ENCODE measurements around the gene LDLRAD4.

The LDLRAD4 gene

DNA sequence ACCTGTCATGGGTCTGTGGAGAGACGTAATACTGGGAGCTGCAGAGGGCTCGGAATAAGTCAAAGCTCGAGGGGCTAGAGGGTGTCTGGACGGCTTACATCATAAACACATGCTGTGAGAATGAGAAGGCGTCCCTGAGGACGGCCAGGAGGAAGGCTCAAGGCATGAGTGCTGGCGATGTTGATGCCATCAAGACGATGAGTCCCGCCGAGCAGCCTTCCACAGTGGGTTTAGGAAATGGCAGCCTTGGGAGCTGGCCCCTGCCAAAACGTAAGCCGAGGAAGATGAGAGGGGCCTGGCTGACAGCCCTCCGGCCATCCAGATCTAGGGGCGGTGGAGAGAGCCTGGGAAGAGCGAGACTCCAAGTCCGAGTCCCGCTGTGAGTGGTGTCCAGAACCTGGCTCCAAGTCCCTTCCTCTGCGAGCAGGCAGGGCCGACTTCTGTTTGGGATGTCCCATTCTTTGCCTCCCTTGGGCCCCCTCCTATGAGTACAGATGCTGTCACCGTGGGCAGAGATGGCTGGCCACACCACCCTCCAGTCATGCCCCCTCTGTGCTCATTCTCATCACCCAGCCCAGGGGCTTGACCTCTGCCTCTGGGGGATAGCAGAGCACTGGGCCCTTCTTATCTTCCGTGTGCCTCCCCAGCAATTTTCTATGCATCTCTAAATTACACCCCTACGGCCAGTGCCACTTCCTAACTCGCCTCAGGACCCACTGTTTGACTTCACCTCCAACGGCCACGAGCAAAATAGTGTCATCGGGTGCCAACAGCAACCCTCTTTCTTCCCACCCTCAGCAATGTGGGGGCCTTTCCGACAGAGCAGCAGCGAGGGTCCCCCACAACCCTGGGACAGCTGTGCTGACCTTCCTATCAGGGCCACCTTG, 332.1 kb downstream of the LDLRAD4 start:
- DNase-seq (ENCODE audit: low spot score) = no peak

DNA sequence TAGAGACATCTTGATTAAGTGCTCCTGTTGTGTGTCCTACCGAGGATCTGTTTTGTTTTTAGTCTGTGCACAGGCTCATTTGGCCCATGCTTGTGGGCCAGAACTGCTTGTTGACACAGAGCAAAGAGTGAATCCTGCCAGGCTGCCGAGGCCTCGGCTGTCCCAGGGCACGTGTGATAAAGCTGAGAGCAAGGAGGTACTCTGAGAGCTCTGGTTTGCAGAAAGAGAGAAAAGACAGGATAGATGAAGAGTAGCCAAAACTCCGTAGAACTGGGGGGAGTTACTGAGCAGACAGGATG, 332.7 kb downstream of the LDLRAD4 start:
- DNase-seq (ENCODE audit: low spot score) = no peak

DNA sequence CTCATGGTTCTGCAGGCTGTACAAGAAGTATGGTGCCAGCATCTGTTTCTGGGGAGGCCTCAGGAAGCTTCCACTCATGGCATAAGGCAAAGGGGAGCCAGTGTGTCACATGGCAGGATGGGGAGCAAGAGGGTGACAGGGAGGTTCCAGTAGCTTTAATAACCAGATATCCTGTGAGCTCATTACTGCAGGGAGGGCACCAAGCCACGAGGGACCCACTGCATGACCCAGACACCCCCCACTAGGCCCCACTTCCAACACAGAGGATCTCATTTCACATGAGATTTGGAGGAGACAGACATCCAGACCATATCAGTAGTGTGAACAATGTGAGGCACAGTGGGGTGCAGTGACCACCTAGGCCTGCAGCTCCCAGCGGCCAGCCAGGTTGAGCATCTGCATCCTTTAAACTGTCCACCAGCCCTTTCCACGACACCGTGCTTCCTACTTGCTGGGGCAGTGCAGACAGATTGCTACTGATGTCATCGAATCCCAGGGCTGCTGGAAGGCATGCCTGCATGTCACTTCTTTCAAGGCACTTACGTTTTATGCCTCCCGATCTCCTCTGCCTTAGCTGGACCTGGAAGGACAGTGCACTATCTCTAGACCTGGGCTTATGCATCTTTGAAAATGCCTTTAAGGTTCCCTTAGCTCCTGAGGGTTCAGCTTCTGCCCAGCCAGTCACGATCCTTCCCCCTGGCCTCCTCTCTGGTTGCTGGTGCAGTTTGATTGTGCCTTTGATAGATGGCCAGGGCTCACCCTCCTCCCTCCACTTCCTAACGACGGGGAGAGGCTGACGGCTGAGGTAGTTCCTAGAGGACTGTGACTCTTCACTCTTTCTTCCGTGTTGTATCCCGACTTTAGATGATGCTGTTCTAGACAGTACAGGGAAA, 333.5 kb downstream of the LDLRAD4 start:
- DNase-seq (ENCODE audit: low spot score) = no peak

DNA sequence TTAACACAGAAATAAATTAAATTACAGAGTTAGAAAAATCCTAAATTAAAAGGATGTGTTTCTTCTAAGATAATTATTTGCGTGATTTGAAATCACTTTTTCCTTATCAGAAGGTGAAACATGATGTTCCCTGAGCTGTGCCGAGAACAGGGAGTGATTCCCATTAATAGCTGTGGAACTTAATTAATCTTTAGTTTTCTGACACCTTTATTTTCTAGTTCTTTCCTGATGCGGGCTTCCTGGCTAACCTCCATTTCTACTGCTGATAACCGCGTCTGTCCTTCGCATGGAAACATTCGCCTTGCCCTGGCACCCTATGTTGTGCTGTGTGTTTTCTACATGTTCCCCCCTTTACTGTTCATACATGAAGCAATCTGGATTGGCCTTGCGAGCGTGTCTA, 334.9 kb downstream of the LDLRAD4 start:
- DNase-seq (ENCODE audit: low spot score) = no peak

DNA sequence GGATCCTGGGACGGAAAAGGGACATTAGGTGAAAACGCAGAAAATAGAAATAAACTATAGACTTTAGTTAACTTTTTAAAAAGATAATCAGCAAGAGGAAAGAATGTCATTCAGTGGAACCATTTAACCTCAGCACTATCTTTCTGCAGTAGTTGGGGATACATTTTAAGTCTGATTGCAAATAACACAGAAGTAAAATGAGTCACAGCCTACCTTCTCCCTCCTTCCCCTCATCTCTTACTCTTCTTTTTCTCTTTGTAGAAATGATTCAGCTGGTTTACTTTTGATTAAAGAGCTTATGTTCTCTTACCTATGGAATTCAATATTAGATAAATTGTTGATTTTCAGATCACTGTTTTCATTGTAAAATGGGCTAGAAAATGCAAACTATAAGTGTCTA, 336.6 kb downstream of the LDLRAD4 start:
- DNase-seq (ENCODE audit: low spot score) = no peak

DNA sequence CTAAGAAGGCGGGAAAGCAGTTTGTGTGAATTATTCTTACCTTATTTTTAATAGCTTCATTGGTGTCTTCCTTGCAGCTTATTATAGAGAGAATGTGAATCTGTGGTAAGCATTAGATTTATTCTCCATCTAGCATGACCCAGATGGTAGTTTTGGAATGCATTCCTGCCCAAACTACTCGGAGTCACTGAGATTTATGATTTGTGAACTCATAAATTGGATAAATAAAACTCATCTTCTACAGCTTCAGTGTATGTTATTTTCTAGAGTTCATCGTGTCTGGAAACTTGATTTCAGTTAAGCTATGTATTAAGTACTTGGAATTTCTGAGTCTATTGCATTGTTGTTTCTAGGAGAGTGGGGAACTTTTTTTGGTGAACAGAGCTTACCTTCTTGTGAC, 337.3 kb downstream of the LDLRAD4 start:
- DNase-seq (ENCODE audit: low spot score) = no peak

DNA sequence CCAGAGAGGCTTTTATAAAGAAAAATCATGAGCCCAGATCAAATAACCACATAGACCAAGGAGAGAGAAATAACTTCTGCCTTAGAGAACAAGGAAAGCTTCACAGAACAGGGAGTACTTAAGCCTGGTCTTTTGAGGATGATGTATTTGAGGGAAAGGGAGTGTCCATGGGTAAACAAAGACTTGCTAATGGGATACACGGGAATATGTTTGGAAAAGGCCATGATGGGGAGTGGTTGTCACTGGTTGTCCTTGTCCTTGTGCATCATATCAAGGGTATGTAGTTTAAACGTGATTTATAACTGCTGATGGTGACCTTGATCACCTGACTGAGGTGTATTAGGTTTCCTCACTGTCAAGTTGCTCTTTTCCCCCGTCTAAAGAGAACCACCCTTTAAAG, 337.9 kb downstream of the LDLRAD4 start:
- no peak for DNase-seq (ENCODE audit: low spot score)

DNA sequence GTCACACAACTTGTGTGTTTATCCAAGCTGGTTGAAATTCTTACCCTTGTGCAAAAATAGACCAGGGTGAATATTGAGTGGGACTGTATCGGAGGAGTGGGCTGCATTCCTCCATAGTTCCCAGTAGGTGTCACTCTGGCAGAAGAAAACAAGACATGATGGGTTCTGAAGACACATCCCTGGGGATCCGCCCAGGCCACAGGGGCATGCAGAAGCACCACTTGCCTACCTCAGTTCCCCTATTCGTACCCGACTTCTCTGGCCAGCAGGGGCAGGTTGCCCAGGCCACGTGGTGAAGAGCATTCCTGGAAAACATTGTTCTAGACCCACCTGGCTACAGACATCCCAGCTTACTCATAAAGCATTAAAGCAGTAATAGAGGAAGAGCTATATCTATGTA, 339.6 kb downstream of the LDLRAD4 start:
- DNase-seq (ENCODE audit: low spot score) = peak; percentile 43

DNA sequence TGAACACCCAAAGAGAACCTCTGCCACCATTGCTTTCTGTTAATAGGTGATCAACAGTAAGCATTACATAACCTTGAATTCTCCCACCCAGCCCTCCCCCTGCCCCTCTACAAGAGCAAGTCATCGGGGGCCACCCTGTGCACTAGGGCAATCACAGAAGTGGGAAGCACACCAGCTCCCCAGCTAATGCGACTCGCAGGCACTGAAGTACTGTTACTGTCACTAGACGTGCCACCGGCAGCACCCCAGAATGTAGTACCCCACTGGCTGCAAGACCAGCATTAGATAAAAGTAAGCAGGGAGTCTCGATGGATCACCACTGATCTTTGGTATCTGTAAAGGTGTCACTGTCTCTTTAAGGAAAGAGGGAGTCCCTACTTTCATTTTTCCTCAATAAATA, 340.2 kb downstream of the LDLRAD4 start:
- DNase-seq (ENCODE audit: low spot score) = no peak

DNA sequence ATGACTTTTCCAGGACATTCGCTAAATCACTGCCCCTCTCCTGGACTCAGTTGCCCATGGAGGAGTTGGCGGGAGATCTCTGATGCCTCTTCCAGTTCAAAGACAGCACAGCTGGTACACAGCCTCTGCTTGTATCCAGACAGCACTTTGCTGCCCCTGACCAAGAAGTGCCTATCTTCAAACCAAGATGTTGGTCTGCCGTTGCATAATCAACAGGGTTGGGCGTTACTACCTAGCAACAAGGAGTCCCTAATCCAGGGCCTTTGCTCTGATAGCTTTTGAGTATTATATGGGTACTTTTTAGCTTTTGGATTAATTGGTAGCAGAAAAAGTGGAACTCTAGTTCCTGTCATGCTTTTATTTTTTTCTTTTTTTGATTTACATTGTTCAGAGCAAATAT, 341.2 kb downstream of the LDLRAD4 start:
- DNase-seq (ENCODE audit: low spot score) = no peak

DNA sequence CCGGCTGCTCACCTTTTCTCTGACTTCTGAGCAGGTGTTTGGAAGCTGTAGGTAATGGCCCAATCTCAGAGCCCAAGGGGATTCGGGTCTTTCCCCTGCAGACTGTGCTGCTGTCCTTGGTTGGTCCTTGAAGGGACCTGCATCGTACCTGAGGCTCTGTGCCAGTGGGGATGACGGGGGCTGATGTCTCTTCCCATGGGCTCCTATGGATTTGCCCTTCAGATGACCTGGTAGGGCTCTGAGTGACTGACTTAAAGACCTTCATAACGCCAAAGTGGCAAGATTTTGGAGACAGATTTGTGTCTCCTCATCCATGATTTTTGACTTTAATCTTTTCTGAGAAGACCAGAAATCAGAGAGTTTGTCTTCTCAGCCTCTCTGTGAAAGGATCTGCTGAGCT, 341.7 kb downstream of the LDLRAD4 start:
- no peak for DNase-seq (ENCODE audit: low spot score)

DNA sequence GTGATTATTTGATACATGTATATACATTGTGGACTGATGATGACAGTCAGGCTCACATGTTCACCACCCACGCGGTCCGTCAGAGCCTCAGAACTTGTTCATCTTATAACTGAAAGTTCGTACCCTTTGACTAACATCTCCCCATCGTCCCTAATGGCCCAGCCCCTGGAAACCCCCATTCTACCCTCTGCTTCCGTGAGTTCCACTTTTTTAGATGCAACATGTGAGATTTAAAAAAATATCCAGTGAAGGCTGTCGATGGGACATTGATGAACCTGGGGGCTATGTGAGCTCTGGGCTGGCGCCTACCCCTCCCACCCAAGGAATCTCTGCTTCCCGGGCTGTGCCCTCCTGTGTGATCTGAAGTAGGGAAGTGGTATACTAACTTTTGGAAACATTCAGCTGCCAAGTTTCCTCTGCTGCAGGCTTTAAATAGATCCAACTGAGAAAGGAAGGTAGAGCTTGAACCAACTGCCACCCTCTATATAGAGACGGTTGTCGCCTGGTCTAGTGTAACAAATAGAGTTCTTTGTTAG, 344.0 kb downstream of the LDLRAD4 start:
- peak; percentile 41 for DNase-seq (ENCODE audit: low spot score)

DNA sequence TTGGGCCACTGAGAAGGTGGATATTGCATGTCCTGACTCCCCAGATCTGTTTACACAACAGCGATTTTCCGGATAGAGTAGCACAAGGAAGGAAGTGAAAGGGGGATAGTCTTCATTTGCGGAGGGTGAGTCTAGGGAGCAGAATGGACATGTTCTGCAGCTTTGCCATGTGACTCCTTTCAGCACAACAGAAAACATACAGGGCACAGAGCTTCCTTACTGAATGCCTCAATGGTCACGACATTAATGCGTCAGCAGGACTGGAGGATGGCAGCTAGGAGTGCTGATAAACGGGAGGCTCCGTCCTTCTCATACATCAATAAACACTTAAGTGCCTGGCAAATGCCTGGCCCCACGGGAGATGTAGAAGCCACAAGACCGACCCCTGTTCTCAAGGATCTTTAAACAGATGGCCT, 344.8 kb downstream of the LDLRAD4 start:
- no peak for DNase-seq (ENCODE audit: low spot score)

DNA sequence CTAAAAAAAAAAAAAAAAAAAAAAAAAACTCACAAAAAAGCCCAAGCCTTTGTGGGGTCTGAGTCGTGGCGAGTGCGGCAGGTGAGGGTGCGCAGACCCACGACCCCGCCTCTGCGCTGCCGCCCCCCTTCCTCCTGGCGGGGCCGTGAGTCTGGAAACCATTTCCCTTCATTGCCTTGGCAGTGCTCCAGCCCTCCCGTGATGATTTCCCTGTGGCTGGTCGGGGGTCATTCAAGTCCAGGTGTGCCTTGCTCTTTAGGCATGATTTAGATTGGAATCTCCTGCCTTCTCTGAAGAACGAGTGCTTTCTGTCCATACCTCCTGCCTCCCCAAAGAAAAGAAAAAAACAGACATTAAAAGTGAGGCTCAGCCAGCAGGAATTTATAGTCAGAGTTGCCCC, 346.0 kb downstream of the LDLRAD4 start:
- no peak for DNase-seq (ENCODE audit: low spot score)

DNA sequence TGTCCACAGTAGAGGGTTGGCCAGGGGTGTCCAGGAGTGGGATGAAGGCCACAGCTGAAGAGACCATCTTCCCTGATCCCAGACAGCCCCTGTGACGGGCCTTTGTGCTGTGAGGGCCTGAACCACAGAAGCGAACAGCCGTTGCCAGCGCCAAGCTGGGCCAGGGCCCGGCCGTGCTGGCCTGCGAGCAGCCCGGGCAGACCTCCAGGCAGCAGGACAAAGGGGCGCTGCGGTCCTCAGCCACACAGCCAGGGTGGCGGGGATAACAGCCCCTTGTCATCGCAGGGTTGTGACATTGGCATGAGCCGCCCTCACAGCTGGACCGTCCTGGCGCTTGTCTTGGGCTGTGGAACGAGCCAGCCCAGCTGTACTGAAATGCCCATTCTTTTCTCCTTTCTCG, 346.7 kb downstream of the LDLRAD4 start:
- DNase-seq (ENCODE audit: low spot score) = no peak

DNA sequence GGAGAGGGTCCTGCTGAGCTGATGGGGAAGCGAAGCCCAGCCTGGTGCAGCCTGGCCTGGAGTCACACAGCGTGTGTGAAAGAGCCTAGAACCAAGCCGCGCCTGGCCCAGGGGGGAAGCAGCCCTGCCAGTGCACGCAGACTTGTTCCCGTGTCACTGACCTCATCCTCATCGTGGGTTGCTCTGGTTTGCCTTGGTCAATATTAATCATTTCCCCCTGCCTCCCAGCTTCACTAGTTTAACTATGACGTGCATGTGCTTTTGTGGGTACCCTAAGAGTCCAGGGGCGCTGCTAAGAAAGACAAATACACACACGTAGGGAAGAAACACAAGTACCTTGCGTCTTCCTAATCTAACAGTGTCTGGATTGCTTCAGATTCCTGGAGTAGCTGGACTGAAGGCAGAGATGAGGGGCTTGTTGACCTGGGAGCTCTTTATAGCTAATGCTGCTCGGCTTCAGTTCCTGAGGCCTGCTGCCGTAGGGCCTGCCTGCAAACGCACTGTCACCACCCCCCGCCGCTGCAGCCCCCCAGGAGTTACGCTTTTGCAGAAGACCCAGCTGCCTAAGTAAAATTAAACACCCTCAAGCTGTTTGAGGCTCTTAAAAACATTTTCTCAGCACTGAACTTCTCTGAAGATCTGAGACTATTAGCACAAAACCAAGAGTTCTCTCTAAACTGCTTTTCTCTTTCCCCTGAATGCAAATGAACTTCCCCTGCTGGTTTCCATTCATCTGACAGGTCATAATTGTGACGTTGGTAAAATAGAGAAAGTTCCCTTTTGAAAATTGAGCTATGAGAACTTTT, 348.6 kb downstream of the LDLRAD4 start:
- peak; percentile 25 for DNase-seq (ENCODE audit: low spot score)

DNA sequence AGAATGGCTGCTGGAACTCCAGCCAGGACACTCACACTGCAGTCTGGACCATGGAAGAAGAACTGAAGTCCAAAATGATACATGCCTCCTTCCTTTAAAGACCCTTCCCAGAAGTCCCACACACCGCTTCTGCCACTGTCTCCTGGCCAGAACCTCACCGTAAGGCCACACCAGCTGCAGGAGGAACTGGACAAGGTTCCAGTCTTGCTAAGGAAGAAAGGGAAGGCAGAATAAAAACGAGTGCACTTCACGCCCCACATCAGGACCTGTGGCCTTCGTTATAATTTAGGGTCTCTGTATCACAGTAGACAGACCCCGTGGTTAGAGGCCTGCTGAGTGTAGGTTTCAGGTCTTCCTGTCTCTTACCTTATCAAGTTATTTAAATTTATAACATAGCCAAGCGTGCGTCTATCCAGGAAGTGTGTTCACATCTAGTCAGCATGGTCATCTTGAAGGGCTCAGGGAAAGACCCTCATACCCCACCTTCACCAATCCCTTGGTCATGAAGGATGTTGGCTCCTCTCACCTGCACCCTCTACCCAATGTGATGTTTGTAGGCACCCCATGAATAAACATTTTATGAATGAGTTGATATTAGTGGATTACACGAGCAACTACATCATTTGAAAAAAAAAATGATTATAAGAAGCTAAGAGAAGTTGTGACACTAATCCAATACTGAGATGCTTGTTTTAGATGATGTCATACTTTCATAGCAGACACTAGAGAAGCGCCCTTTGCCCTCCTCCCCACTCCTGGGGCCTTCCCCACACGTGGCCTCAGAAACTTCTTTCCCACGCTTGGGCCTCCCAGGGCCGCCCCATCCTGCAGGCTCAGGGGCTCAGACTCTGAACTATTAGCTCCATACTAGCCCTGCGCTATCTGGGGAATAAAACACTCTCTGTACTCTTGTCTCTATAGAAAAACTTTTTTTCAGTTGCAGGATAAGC, 350.2 kb downstream of the LDLRAD4 start:
- DNase-seq (ENCODE audit: low spot score) = no peak

DNA sequence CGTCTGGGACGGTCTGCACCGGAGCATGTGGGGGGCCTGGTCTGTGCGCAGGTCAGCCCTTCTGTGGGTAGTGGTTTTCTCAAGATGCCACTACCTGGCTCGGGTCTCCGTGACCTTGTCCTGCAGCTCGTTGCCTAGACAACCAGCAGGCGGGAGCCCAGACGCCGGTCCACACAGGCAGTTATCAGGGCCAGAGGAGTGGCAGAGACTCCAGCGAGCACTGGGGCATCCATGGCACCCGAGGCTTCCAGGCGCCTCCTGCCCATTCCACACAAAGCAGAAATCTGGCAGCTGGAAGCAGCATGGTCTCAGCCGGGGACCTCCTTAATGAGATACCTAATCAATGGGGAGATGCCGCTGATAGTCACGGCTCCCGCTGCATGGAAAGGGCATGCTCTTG, 351.7 kb downstream of the LDLRAD4 start:
- DNase-seq (ENCODE audit: low spot score) = no peak

DNA sequence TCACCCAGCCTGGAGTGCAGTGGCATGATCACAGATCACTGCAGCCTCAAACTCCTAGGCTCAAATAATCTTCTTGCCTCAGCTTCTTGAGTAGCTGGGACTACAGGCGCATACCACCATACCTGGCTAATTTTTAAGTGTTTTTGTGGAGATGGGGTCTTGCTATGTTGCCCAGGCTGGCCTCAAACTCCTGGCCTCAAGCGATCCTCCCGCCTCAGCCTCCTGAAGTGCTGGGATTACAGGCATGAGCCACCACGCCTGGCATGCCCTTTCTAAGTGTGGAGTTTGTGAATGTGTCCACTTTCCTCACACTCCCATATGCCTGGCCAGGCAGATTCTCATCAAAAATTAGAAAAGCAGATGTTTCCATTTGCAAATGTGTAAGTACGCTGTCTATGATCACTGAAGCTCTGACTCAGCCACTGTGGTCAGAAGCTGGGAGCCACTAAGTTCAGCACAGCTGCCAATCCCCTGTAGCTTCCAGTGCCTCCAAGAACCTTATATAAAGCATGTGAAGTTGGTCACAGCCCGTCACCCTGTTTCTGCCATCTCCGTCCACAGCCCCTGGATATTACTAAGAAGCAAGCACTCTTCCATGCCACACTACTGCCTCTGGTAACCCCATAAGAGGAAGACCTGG, 352.4 kb downstream of the LDLRAD4 start:
- no peak for DNase-seq (ENCODE audit: low spot score)

DNA sequence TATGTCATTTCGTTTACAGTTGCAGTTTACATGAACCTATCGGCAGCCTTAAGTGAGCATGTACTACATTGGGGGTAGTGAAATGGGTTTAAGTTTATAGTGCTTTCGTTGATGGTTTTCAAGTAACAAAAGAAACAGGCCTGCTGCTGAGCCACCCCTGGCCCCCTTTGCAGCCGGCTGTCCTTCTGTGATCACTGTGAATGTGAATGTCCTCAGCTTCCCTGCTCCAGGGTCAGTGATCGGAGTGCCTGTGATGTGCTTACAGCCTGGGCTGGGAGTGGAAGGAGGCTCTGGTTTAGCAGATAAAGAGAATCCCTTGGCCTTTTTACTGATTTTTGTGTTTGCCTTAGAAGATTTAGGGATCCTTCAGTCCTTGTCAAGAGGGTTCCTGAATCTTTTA, 353.6 kb downstream of the LDLRAD4 start:
- no peak for DNase-seq (ENCODE audit: low spot score)

DNA sequence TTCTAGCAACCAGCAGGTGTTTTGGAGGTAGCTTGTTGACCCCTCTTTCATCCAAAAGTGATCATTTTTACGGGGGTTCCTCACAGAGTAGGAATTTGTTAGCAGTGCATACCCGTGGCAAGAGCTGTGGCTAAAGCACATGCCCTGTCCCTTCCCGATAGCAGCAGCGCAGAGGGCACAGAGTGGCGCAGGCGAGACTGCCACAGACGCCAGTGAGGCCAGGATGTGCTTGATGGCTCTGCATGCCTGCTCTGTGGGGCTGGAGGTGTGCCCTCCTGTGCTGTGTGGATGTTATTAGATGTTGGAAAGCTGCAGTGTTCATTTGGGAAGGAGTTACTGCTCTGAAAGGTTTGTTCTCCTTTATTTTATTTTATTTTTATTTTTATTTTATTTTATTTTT, 354.2 kb downstream of the LDLRAD4 start:
- DNase-seq (ENCODE audit: low spot score) = no peak

Measured in CD4-positive, alpha-beta T cell treated with Interleukin-2 at 100 ng/mL for 4 hours (primary cell).